IMR-90 (cell line): ENCODE measurements around the gene MGAT1. TPM values are rescaled to one million over a fixed set of nuclear protein-coding genes. Genes with fewer than 3 reads are reported as not detected.

Source experiments
- ATAC-seq: fragments of 200-7000 bp; cut with Tn5 transposase; 2 replicates; pipeline ENCODE4 v1.9.1; 2020; ENCODE audit warnings: low read depth, mild to moderate bottlenecking, moderate library complexity
- BruUV-seq: library from RNA; stranded (reverse); fragments of 400-500 nt; replicated peaks from 2 replicates; lab custom pipeline; 2021; lab: Mats Ljungman, UMichigan
- CTCF ChIA-PET: fragments of 300-600 bp; formaldehyde crosslinking; extraction: SDS; loops from one replicate; lab custom pipeline; 2021; ENCODE audit warnings: antibody characterized with exemption; lab: Yijun Ruan, JAX
- POLR2A ChIA-PET: fragments of 300-600 bp; sonication (Branson Sonifier 250); formaldehyde crosslinking; loops from one replicate; lab custom pipeline; 2022; ENCODE audit warnings: antibody characterized with exemption; ENCODE audit not compliant: unreplicated experiment; lab: Charles Lee
- DNase-seq: peaks from one replicate; pipeline ENCODE4 v3.0.0; 2013
- H2AFZ ChIP-seq: replicated peaks from 2 replicates; pipeline ENCODE3; 2013; ENCODE audit warnings: low read length, mild to moderate bottlenecking; ENCODE audit not compliant: poor library complexity
- H2AK5ac ChIP-seq: 2 replicates; pipeline ENCODE4 v1.6.1; 2013; ENCODE audit warnings: low read depth, low read length, inconsistent platforms
- H2AK9ac ChIP-seq: replicated peaks from 2 replicates; pipeline ENCODE3; 2013; ENCODE audit warnings: mild to moderate bottlenecking, low read depth, low read length, moderate library complexity; ENCODE audit not compliant: poor library complexity
- H2BK120ac ChIP-seq: 2 replicates; pipeline ENCODE4 v1.6.1; 2013; ENCODE audit warnings: low read depth, low read length, inconsistent platforms
- H2BK15ac ChIP-seq: 3 replicates; pipeline ENCODE4 v1.6.1; 2013; ENCODE audit warnings: low read depth, low read length, inconsistent platforms
- H2BK20ac ChIP-seq: 2 replicates; pipeline ENCODE4 v1.6.1; 2013; ENCODE audit warnings: low read depth, mild to moderate bottlenecking, inconsistent platforms, low read length, moderate library complexity
- H2BK5ac ChIP-seq: 2 replicates; pipeline ENCODE4 v1.6.1; 2013; ENCODE audit warnings: mild to moderate bottlenecking, low read depth, low read length, inconsistent platforms; ENCODE audit not compliant: poor library complexity, severe bottlenecking
- H3K14ac ChIP-seq: replicated peaks from 2 replicates; pipeline ENCODE4 v1.6.1; 2013; ENCODE audit warnings: low read depth, low read length, inconsistent platforms
- H3K18ac ChIP-seq: 2 replicates; pipeline ENCODE4 v1.6.1; 2013; ENCODE audit warnings: low read depth, low read length, control low read depth
- H3K23ac ChIP-seq: 2 replicates; pipeline ENCODE4 v1.6.1; 2013; ENCODE audit warnings: low read depth, low read length, inconsistent platforms
- H3K27ac ChIP-seq: 2 replicates; pipeline ENCODE4 v1.5.1; 2013; ENCODE audit warnings: mild to moderate bottlenecking, control low read depth, low read length; ENCODE audit not compliant: insufficient read depth
- H3K27me3 ChIP-seq: 2 replicates; pipeline ENCODE4 v1.6.1; 2013; ENCODE audit warnings: low read length; ENCODE audit not compliant: control insufficient read depth, insufficient read depth
- H3K36me3 ChIP-seq: 2 replicates; pipeline ENCODE4 v1.6.1; 2013; ENCODE audit warnings: low read length, mixed read lengths; ENCODE audit not compliant: control insufficient read depth, insufficient read depth
- H3K4ac ChIP-seq: 2 replicates; pipeline ENCODE4 v1.6.1; 2013; ENCODE audit warnings: low read depth, low read length, inconsistent platforms
- H3K4me1 ChIP-seq: 2 replicates; pipeline ENCODE4 v1.6.1; 2013; ENCODE audit warnings: low read length, mixed read lengths; ENCODE audit not compliant: control insufficient read depth, insufficient read depth
- H3K4me2 ChIP-seq: 2 replicates; pipeline ENCODE4 v1.6.1; 2013; ENCODE audit warnings: low read depth, mild to moderate bottlenecking, control low read depth, low read length, moderate library complexity
- H3K4me3 ChIP-seq: 2 replicates; pipeline ENCODE4 v1.5.1; 2013; ENCODE audit warnings: low read depth, mild to moderate bottlenecking, control low read depth, low read length, moderate library complexity; ENCODE audit not compliant: insufficient read depth
- H3K56ac ChIP-seq: 2 replicates; pipeline ENCODE4 v1.6.1; 2013; ENCODE audit warnings: low read length, inconsistent platforms; ENCODE audit not compliant: insufficient read depth; ENCODE audit errors: extremely low read depth
- H3K79me1 ChIP-seq, 2 experiments: 2 replicates each; pipeline ENCODE4 v1.6.1; 2013; ENCODE audit warnings: low read length in 2 of 2, inconsistent platforms in 1 of 2, low read depth in 1 of 2
- H3K9ac ChIP-seq: 2 replicates; pipeline ENCODE4 v1.6.1; 2013; ENCODE audit warnings: low read depth, low read length, control low read depth
- H3K9me1 ChIP-seq: 2 replicates; pipeline ENCODE4 v1.6.1; 2013; ENCODE audit warnings: low read length, inconsistent platforms; ENCODE audit not compliant: insufficient read depth
- H3K9me3 ChIP-seq: 2 replicates; pipeline ENCODE4 v1.6.1; 2013; ENCODE audit warnings: low read length; ENCODE audit not compliant: control insufficient read depth, insufficient read depth
- H4K20me1 ChIP-seq: 2 replicates; pipeline ENCODE4 v1.6.1; 2013; ENCODE audit warnings: low read length, inconsistent platforms; ENCODE audit not compliant: insufficient read depth
- H4K5ac ChIP-seq: 2 replicates; pipeline ENCODE4 v1.6.1; 2013; ENCODE audit warnings: mild to moderate bottlenecking, low read depth, low read length, control low read depth
- H4K8ac ChIP-seq, 2 experiments: 2 replicates each; pipeline ENCODE4 v1.6.1; 2013; ENCODE audit warnings: low read depth in 2 of 2, low read length in 2 of 2, control low read depth in 1 of 2, inconsistent platforms in 1 of 2
- H4K91ac ChIP-seq: 2 replicates; pipeline ENCODE4 v1.6.1; 2013; ENCODE audit warnings: low read depth, low read length, inconsistent platforms; ENCODE audit not compliant: insufficient read depth
- CEBPB ChIP-seq: IDR thresholded peaks from 2 replicates; pipeline ENCODE4 v1.6.1; 2012; ENCODE audit warnings: low read depth, low read length, improper control_type of control experiment
- MXI1 ChIP-seq: IDR thresholded peaks from 2 replicates; pipeline ENCODE4 v1.6.1; 2012; ENCODE audit warnings: low read depth, mild to moderate bottlenecking, low read length, moderate library complexity, borderline replicate concordance
- POLR2A ChIP-seq: IDR thresholded peaks from 2 replicates; pipeline ENCODE4 v1.6.1; 2012; ENCODE audit warnings: mild to moderate bottlenecking, low read depth, low read length
- RAD21 ChIP-seq: IDR thresholded peaks from 2 replicates; pipeline ENCODE4 v1.6.1; 2012; ENCODE audit warnings: low read length, improper control_type of control experiment
- RFX5 ChIP-seq: IDR thresholded peaks from 2 replicates; pipeline ENCODE4 v1.8.0; 2012; ENCODE audit warnings: low read depth, mild to moderate bottlenecking, low read length, moderate library complexity
- WGBS, 2 experiments: methylation state at CpG; one replicate each; pipeline versions ENCODE4 v1.1.5 to v1.1.7; 2013; ENCODE audit warnings: missing lambda C conversion rate in 2 of 2; ENCODE audit not compliant: insufficient read length in 1 of 2; ENCODE audit errors: extremely low coverage in 2 of 2; 5-methylcytosine and 5-hydroxymethylcytosine counted together
- dilution Hi-C: fragments of 300-500 bp; cut with HindIII; formaldehyde crosslinking; loops from one replicate; pipeline ENCODE4 v1.14.3; 2018; ENCODE audit warnings: low sequenced_read_pairs; ENCODE audit not compliant: unreplicated experiment
- in situ Hi-C: fragments of 300-500 bp; cut with MboI; formaldehyde crosslinking; loops from 3 replicates; pipeline ENCODE4 v1.14.3; 2019; ENCODE audit warnings: low sequenced_read_pairs, inconsistent platforms, mixed read lengths
- intact Hi-C: fragments of 100-400 bp; cut with micrococcal nuclease; formaldehyde crosslinking; loops from 2 replicates; pipeline ENCODE4 v1.10.0; 2022
- polyA plus RNA-seq, 3 experiments: library from polyadenylated mRNA; depleted of rRNA; stranded (reverse); fragments of >200 nt; gene quantifications; 2 replicates each; pipeline ENCODE4 v1.2.3, GENCODE V29; 2012; ENCODE audit warnings: low replicate concordance in 1 of 3
- total RNA-seq: library from RNA; depleted of rRNA; stranded (reverse); fragments of >200 nt; gene quantifications from 2 replicates; pipeline ENCODE4 v1.2.3, GENCODE V29; 2012

The MGAT1 gene
- total and polyA plus RNA-seq, 2 of the 4 experiments (the other 2 are of a cell fraction), result 56.3 to 141 TPM

- Histone ChIP-seq H3K14ac (no peak overlapping the region), H3K4me2 (no peak overlapping the region), H3K56ac (no peak overlapping the region), H3K23ac (no peak overlapping the region), H3K27me3 (no peaks in the 10 kb centered on the region), H2AFZ (no peak overlapping the region), H4K20me1 (no peaks in the 10 kb centered on the region), H3K9me3 (no peaks in the 10 kb centered on the region), H3K4ac (no peak overlapping the region), H4K5ac (no peak overlapping the region), H3K4me1 (peaks cover 14% of the 10 kb centered on the region), H3K36me3 (no peaks in the 10 kb centered on the region), H2BK20ac (no peak overlapping the region), H3K9ac (no peak overlapping the region), H2BK15ac (no peak overlapping the region), H3K4me3 (no peak overlapping the region), H2BK120ac (no peak overlapping the region), H3K9me1 (peaks cover 8% of the 10 kb centered on the region), H3K27ac (no peak overlapping the region), H2AK9ac (no peak overlapping the region), H4K8ac (no peak overlapping the region), H3K79me1 (no peaks in the 10 kb centered on the region), H2BK5ac (no peak overlapping the region), H4K91ac (no peak overlapping the region), H2AK5ac (no peak overlapping the region), H3K18ac (no peak overlapping the region)
- WGBS, 2 experiments, result no CpG with 5 or more reads among the region's 6 CpGs
- intact Hi-C loops (no loop called here), in situ Hi-C loops (no loop called here), dilution Hi-C loops (no loop called here)
- ATAC-seq (no peak), DNase-seq (no peak)
- TF ChIP-seq CEBPB, result no peak
- TF ChIP-seq RAD21, result no peak
- no peak for TF ChIP-seq POLR2A
- no peak for TF ChIP-seq MXI1
- TF ChIP-seq RFX5, result no peak
- ChIA-PET POLR2A (no interaction called here), CTCF (no interaction called here)
- BruUV-seq, result no TSS peak
Observed at GRCh38 chr5:180823940-180824629, 21.5 kb upstream of the MGAT1 start.
